Small intestine (tissue), 7 donors: ENCODE data around the gene GEMIN5. TPM values are rescaled to one million over a fixed set of nuclear protein-coding genes. Genes with fewer than 3 reads are reported as not detected.
A peak's percentile ranks its signal among the peaks of the same experiment; 100 is the strongest.

Experiments
- DNase-seq, 2 donors: peaks; one replicate each; pipeline versions ENCODE4 v3.0.0 to v3.0.0-alpha.2; 2013
- FAIRE-seq: peaks from 2 replicates; lab custom pipeline; 2012; peaks lifted over from hg19 to GRCh38; lab: Jason Lieb, UNC
- H3K27ac ChIP-seq, 3 donors: one replicate each; pipeline ENCODE4 v1.5.1; 2013; ENCODE audit warnings: low read length in 2 of 3, mild to moderate bottlenecking in 2 of 3, control low read depth in 1 of 3, inconsistent platforms in 1 of 3, low read depth in 1 of 3, moderate library complexity in 1 of 3
- H3K27me3 ChIP-seq, 3 donors: one replicate each; pipeline ENCODE4 v1.6.1; 2013; ENCODE audit warnings: low read length in 3 of 3, inconsistent platforms in 1 of 3; ENCODE audit not compliant: control insufficient read depth in 3 of 3, insufficient read depth in 3 of 3
- H3K36me3 ChIP-seq, 3 donors: one replicate each; pipeline ENCODE4 v1.6.1; 2013; ENCODE audit warnings: low read length in 3 of 3, inconsistent platforms in 1 of 3, low read depth in 1 of 3, mild to moderate bottlenecking in 1 of 3, moderate library complexity in 1 of 3; ENCODE audit not compliant: control insufficient read depth in 3 of 3, insufficient read depth in 2 of 3
- H3K4me1 ChIP-seq, 3 donors: one replicate each; pipeline ENCODE4 v1.6.1; 2013; ENCODE audit warnings: low read length in 2 of 3, inconsistent platforms in 1 of 3, low read depth in 1 of 3, mild to moderate bottlenecking in 1 of 3, moderate library complexity in 1 of 3; ENCODE audit not compliant: control insufficient read depth in 3 of 3, insufficient read depth in 2 of 3
- H3K4me3 ChIP-seq, 3 donors: one replicate each; pipeline ENCODE4 v1.5.1; 2013; ENCODE audit warnings: low read length in 3 of 3, control low read depth in 1 of 3, inconsistent platforms in 1 of 3, low read depth in 1 of 3, mild to moderate bottlenecking in 1 of 3, moderate library complexity in 1 of 3
- H3K9me3 ChIP-seq, 2 donors: one replicate each; pipeline ENCODE4 v1.6.1; 2013; ENCODE audit warnings: low read depth in 1 of 2, low read length in 1 of 2; ENCODE audit not compliant: control insufficient read depth in 2 of 2, insufficient read depth in 1 of 2
- WGBS, 3 donors: extraction: QIAGEN DNeasy Blood & Tissue Kit; methylation state at CpG; one replicate each; pipeline ENCODE4 v1.1.7; 2013; 5-methylcytosine and 5-hydroxymethylcytosine counted together
- polyA plus RNA-seq, 4 donors: library from polyadenylated mRNA; stranded (reverse) in 3 of 4; unstranded in 1 of 4; fragments of 200-250 nt in 3 of 4; fragments of 120-200 nt in 1 of 4; gene quantifications; one replicate each; pipeline versions ENCODE4 v1.2.1 to v1.2.3, GENCODE V29; 2013
- donor health status: healthy with polysubstance abuse.
- donor health status: control.
- donor health status: control.
- donor health status: Bipolar disorder and iron deficiency.
- donor health status: healthy.

GEMIN5 gene
- polyA plus RNA-seq, 4 donors, result 1.4 to 11.6 (median 3.4) TPM

GRCh38 chr5:154972476-154973080, 34.6 kb upstream of the GEMIN5 start:
- H3K9me3 ChIP-seq, result peaks cover 0 to 4% of the 10 kb centered on the region in 2 donors
- H3K36me3 ChIP-seq, result no peaks in the 10 kb centered on the region
- peaks cover 0 to 4% (median 0%) of the 10 kb centered on the region in 3 donors for H3K4me1 ChIP-seq
- DNase-seq, result peak; percentile 21 to 29
- no peaks in the 10 kb centered on the region for H3K27me3 ChIP-seq
- H3K27ac ChIP-seq, result no peak overlapping the region
- no peak for FAIRE-seq
- 76 to 84% (median 79%) methylated on average over 2 of the region's 2 CpGs for WGBS, 3 donors
- H3K4me3 ChIP-seq, result no peak overlapping the region

- Histone ChIP-seq H3K27ac (no peak overlapping the region), H3K4me1 (peaks cover 0 to 4% (median 0%) of the 10 kb centered on the region in 3 donors), H3K4me3 (no peak overlapping the region), H3K9me3 (peaks cover 0 to 4% of the 10 kb centered on the region in 2 donors), H3K36me3 (peaks cover 0 to 2% (median 0%) of the 10 kb centered on the region in 3 donors), H3K27me3 (no peaks in the 10 kb centered on the region)
- FAIRE-seq (no peak), DNase-seq (no peak)
- WGBS, 3 donors, result 81 to 94% (median 90%) methylated on average over 2 of the region's 2 CpGs
These were observed 33.5 kb upstream of the GEMIN5 start for GRCh38 chr5:154971501-154971900.

DNA sequence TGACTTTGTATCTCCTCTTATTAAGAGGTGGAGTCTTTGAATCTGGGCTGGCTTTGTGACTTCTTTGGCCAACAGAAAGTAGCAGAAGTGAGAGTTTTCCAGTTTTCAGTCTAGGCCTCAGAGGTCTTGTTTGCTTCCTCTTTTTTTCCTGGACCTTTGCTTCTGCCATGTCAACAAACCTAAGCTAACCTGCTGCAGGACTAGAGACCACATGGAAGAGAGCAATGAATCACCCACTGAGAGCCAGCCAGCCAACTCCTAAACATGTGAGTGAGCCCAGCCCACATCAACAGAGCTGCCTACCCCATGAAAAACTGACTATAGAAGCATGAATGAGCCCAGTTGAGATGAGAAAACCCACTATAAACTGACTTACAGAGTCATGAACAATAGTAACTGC, 32.7 kb upstream of the GEMIN5 start:
- no peaks in the 10 kb centered on the region for H3K27me3 ChIP-seq
- peaks cover 0 to 5% (median 0%) of the 10 kb centered on the region in 3 donors for H3K36me3 ChIP-seq
- no peak overlapping the region for H3K4me3 ChIP-seq
- no peak overlapping the region for H3K27ac ChIP-seq
- peak in 1 of 2 donors; percentile 16 for DNase-seq
- no peak for FAIRE-seq
- peaks cover 0 to 4% (median 0%) of the 10 kb centered on the region in 3 donors for H3K4me1 ChIP-seq
- peaks cover 0 to 2% of the 10 kb centered on the region in 2 donors for H3K9me3 ChIP-seq

DNA sequence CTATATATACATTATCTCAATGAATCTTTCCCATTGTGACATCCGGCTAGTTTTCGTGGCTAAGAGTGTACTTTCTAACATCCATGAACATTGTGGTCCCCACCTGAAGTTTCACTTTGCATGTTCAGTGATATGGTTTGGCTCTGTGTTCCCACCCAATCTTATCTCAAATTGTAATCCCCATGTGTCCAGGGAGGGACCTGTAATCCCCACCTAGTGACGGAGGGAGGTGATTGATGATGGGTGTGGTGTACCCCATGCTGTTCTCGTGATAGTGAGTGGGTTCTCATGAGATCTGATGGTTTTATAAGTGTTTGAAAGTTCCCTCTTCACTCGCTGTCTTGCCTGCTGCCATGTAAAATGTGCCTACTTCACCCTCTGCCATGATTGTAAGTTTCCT, 30.9 kb upstream of the GEMIN5 start:
- Histone ChIP-seq H3K4me3 (no peak overlapping the region), H3K4me1 (peaks cover 0 to 4% (median 0%) of the 10 kb centered on the region in 3 donors), H3K27ac (no peak overlapping the region), H3K36me3 (peaks cover 0 to 10% (median 0%) of the 10 kb centered on the region in 3 donors), H3K27me3 (no peaks in the 10 kb centered on the region), H3K9me3 (no peaks in the 10 kb centered on the region)
- 91 to 92% (median 92%) methylated on average over 5 of the region's 5 CpGs for WGBS, 3 donors
- no peak for FAIRE-seq
- DNase-seq, result no peak

GRCh38 chr5:154967421-154968024, 29.5 kb upstream of the GEMIN5 start:
- Histone ChIP-seq H3K4me1 (peaks cover 0 to 4% (median 0%) of the 10 kb centered on the region in 3 donors), H3K9me3 (no peaks in the 10 kb centered on the region), H3K4me3 (no peak overlapping the region), H3K27me3 (no peaks in the 10 kb centered on the region), H3K36me3 (peaks cover 0 to 10% (median 0%) of the 10 kb centered on the region in 3 donors), H3K27ac (no peak overlapping the region)
- no peak for FAIRE-seq
- 77 to 85% (median 83%) methylated on average over 5 of the region's 5 CpGs for WGBS, 3 donors
- no peak for DNase-seq

- Histone ChIP-seq H3K27ac (no peak overlapping the region), H3K36me3 (peaks cover 0 to 10% (median 0%) of the 10 kb centered on the region in 3 donors), H3K9me3 (no peaks in the 10 kb centered on the region), H3K4me1 (peaks cover 0 to 4% (median 0%) of the 10 kb centered on the region in 3 donors), H3K27me3 (no peaks in the 10 kb centered on the region), H3K4me3 (no peak overlapping the region)
- no peak for FAIRE-seq
- whole genome bisulfite sequencing, 3 donors, result 92 to 98% (median 96%) methylated on average over 3 of the region's 3 CpGs
- DNase-seq, result no peak
These were observed 28.9 kb upstream of the GEMIN5 start for GRCh38 chr5:154966874-154967273.

- WGBS, 3 donors, result 81 to 94% (median 91%) methylated on average over 7 of the region's 7 CpGs
- H3K36me3 ChIP-seq, result peaks cover 0 to 13% (median 0%) of the 10 kb centered on the region in 3 donors
- no peak overlapping the region for H3K27ac ChIP-seq
These were observed 28.2 kb upstream of the GEMIN5 start for GRCh38 chr5:154966081-154966841.

GRCh38 chr5:154962494-154962893, 24.5 kb upstream of the GEMIN5 start:
- DNase-seq (no peak), FAIRE-seq (no peak)
- Histone ChIP-seq H3K36me3 (peaks cover 3 to 28% (median 7%) of the 10 kb centered on the region in 3 donors), H3K27ac (no peak overlapping the region), H3K9me3 (no peaks in the 10 kb centered on the region), H3K4me1 (no peaks in the 10 kb centered on the region), H3K27me3 (no peaks in the 10 kb centered on the region), H3K4me3 (no peak overlapping the region)
- WGBS, 3 donors, result 95 to 100% (median 100%) methylated on average over 1 of the region's 1 CpG

More at GRCh38 chr5:154966081-154966841, 28.2 kb upstream of the GEMIN5 start:
- peaks cover 0 to 4% (median 0%) of the 10 kb centered on the region in 3 donors for H3K4me1 ChIP-seq
- no peaks in the 10 kb centered on the region for H3K9me3 ChIP-seq
- no peak for FAIRE-seq
- no peak for DNase-seq
- H3K27me3 ChIP-seq, result no peaks in the 10 kb centered on the region
- H3K4me3 ChIP-seq, result no peak overlapping the region
